Erythroblast (primary cell): ENCODE data around the gene SCUBE1.

Experiments used
- GATA1 ChIP-seq: IDR thresholded peaks from 2 replicates; pipeline ENCODE4 v1.6.1; 2011; ENCODE audit warnings: low read depth, mild to moderate bottlenecking, control low read depth, low read length, moderate library complexity
- POLR2A ChIP-seq: IDR thresholded peaks from 2 replicates; pipeline ENCODE4 v1.6.1; 2011; ENCODE audit warnings: mild to moderate bottlenecking, low read length

- TF ChIP-seq POLR2A (peak; percentile 91), GATA1 (no peak)
Observed at GRCh38 chr22:43187171-43188099, 155.7 kb downstream of the SCUBE1 start.
